HCT116 (cell line): ENCODE results near the gene LSM14A.

Experiments
- ELF1 ChIP-seq: IDR thresholded peaks from 2 replicates; pipeline ENCODE4 v1.6.1; 2012; ENCODE audit warnings: low read depth, borderline replicate concordance
- TCF7L2 ChIP-seq: IDR thresholded peaks from 2 replicates; pipeline ENCODE4 v1.7.0; 2011; ENCODE audit warnings: borderline replicate concordance, inconsistent platforms; ENCODE audit not compliant: insufficient read depth, insufficient read length; ENCODE audit errors: extremely low read depth
- TF ChIP-seq, protein P1 (sequence below), 3 experiments: fragments of 200-600 bp in 1 of 3; sonication (generic) in 1 of 3; IDR thresholded peaks in 2 of 3; conservative IDR thresholded peaks in 1 of 3; 2 replicates each; pipeline ENCODE4 v1.5.1; 2012 to 2017; ENCODE audit warnings: low read depth in 2 of 3, low read length in 2 of 3, antibody characterized with exemption in 1 of 3, borderline replicate concordance in 1 of 3, control low read depth in 1 of 3, mild to moderate bottlenecking in 1 of 3, mixed read lengths in 1 of 3, mixed run types in 1 of 3, moderate library complexity in 1 of 3; ENCODE audit not compliant: insufficient read depth in 1 of 3

DNA sequence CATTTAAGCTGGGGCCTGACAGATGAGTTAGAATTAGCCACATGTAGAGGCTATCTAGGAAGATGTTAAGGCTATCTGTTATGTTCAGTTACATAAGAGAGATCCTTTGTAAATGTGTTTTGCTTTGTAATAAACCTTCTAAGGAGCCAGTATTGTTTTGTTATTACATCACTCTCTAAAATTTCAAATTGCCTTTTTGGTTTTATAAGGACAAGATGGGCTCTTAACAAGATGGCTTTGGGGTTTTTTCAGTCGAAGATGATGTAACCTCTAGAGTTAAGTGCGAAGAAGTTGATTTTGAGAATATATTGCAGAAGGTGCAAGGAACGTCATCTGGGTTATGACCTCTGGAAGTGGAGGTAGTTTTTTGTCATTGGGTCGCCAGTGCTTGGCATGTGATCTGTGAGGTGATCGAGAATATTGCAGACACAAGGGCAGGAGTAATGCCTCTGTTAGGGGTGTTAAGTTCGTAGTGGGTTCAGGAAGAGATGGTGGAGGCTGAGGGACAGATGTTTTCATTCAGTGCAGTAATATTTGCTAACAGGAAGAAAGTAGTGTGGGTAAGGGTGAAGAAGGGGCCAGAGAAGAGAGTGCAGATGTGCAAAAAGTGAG lies 12.7 kb downstream of the LSM14A start:
- TF ChIP-seq, protein P1, sequence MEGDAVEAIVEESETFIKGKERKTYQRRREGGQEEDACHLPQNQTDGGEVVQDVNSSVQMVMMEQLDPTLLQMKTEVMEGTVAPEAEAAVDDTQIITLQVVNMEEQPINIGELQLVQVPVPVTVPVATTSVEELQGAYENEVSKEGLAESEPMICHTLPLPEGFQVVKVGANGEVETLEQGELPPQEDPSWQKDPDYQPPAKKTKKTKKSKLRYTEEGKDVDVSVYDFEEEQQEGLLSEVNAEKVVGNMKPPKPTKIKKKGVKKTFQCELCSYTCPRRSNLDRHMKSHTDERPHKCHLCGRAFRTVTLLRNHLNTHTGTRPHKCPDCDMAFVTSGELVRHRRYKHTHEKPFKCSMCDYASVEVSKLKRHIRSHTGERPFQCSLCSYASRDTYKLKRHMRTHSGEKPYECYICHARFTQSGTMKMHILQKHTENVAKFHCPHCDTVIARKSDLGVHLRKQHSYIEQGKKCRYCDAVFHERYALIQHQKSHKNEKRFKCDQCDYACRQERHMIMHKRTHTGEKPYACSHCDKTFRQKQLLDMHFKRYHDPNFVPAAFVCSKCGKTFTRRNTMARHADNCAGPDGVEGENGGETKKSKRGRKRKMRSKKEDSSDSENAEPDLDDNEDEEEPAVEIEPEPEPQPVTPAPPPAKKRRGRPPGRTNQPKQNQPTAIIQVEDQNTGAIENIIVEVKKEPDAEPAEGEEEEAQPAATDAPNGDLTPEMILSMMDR (IDR thresholded peaks at IDR 0.05 in 2 of 3, conservative IDR thresholded peaks at IDR 0.05 in 1 of 3; ENCODE audit: borderline replicate concordance in 1 of 3, insufficient read depth in 1 of 3, low read depth in 2 of 3, low read length in 2 of 3) = no peak
- TF ChIP-seq TCF7L2 (no peak), ELF1 (no peak)
